Measurements from ENCODE around the gene PYCR2. TPM values are rescaled to one million over a fixed set of nuclear protein-coding genes. Genes with fewer than 3 reads are reported as not detected.

The PYCR2 gene
- total RNA-seq, 4 donors from 2014 or later, result 38.8 to 55.0 (median 41.0) TPM

- Histone ChIP-seq H3K9me3 (no peaks in the 10 kb centered on the region), H3K27me3 (no peaks in the 10 kb centered on the region), H3K4me1 (no peaks in the 10 kb centered on the region), H3K4me3 (replicated peaks in 1 of 3) (no peak overlapping the region), H3K36me3 (no peaks in the 10 kb centered on the region), H3K27ac (no peak overlapping the region)
- intact Hi-C loops (cut with DNase I), result no loop called here
- TF ChIP-seq POLR2A (IDR thresholded peaks at IDR 0.05), result no peak
- TF ChIP-seq CTCF (IDR thresholded peaks at IDR 0.05), result no peak
- WGBS, 2 donors, result 56 to 67% methylated on average over 7 of the region's 7 CpGs
- no peak for DNase-seq
These were observed 27.0 kb downstream of the PYCR2 start for GRCh38 chr1:225896937-225897549.

GRCh38 chr1:225896494-225896893, 27.6 kb downstream of the PYCR2 start:
- TF ChIP-seq POLR2A (IDR thresholded peaks at IDR 0.05), result no peak
- TF ChIP-seq CTCF (IDR thresholded peaks at IDR 0.05), result no peak
- Histone ChIP-seq H3K27me3 (no peaks in the 10 kb centered on the region), H3K9me3 (no peaks in the 10 kb centered on the region), H3K4me1 (no peaks in the 10 kb centered on the region), H3K4me3 (replicated peaks in 1 of 3) (no peak overlapping the region), H3K36me3 (no peaks in the 10 kb centered on the region), H3K27ac (no peak overlapping the region)
- 80 to 84% methylated on average over 5 of the region's 5 CpGs for WGBS, 2 donors
- intact Hi-C loops (cut with DNase I), result no loop called here
- no peak for DNase-seq

- TF ChIP-seq CTCF (IDR thresholded peaks at IDR 0.05), result no peak
- no peak for TF ChIP-seq POLR2A (IDR thresholded peaks at IDR 0.05)
- H3K9me3 ChIP-seq, result no peaks in the 10 kb centered on the region
- DNase-seq, result no peak
- H3K36me3 ChIP-seq, result no peaks in the 10 kb centered on the region
- H3K4me1 ChIP-seq, result no peaks in the 10 kb centered on the region
- H3K4me3 ChIP-seq (replicated peaks in 1 of 3), result no peak overlapping the region
- H3K27me3 ChIP-seq, result no peaks in the 10 kb centered on the region
- intact Hi-C loops (cut with DNase I), result no loop called here
- H3K27ac ChIP-seq, result no peak overlapping the region
- WGBS, 2 donors, result 91 to 94% methylated on average over 6 of the region's 6 CpGs
These were observed 31.7 kb downstream of the PYCR2 start for GRCh38 chr1:225892307-225892706.

- Histone ChIP-seq H3K4me1 (no peaks in the 10 kb centered on the region), H3K4me3 (replicated peaks in 1 of 3) (no peak overlapping the region), H3K27me3 (no peaks in the 10 kb centered on the region), H3K27ac (no peak overlapping the region), H3K9me3 (no peaks in the 10 kb centered on the region), H3K36me3 (no peaks in the 10 kb centered on the region)
- intact Hi-C loops (cut with DNase I), result no loop called here
- 89 to 95% methylated on average over 14 of the region's 14 CpGs for WGBS, 2 donors
- TF ChIP-seq CTCF (IDR thresholded peaks at IDR 0.05) (no peak), POLR2A (IDR thresholded peaks at IDR 0.05) (no peak)
- DNase-seq, result no peak
These were observed 32.6 kb downstream of the PYCR2 start for GRCh38 chr1:225891229-225891972.
